Colonic mucosa (tissue), 4 donors: ENCODE measurements around the gene EVX2. TPM values are rescaled to one million over a fixed set of nuclear protein-coding genes. Genes with fewer than 3 reads are reported as not detected.

Experiments used
- DNase-seq: peaks from one replicate; pipeline ENCODE4 v3.0.0-alpha.2; 2020
- H3K27ac ChIP-seq: fragments of 200-600 bp; one replicate; pipeline ENCODE4 v1.8.0; 2021
- H3K27me3 ChIP-seq: fragments of 200-600 bp; one replicate; pipeline ENCODE4 v1.8.0; 2021
- H3K36me3 ChIP-seq: fragments of 200-600 bp; one replicate; pipeline ENCODE4 v1.8.0; 2021
- H3K4me1 ChIP-seq: fragments of 200-600 bp; one replicate; pipeline ENCODE4 v1.8.0; 2021; ENCODE audit warnings: mild to moderate bottlenecking
- H3K4me3 ChIP-seq: fragments of 200-600 bp; one replicate; pipeline ENCODE4 v1.8.0; 2021
- H3K9ac ChIP-seq, 2 donors: one replicate each; pipeline ENCODE4 v1.7.0; 2013; ENCODE audit warnings: control low read depth in 2 of 2, low read depth in 2 of 2, low read length in 2 of 2
- H3K9me3 ChIP-seq: fragments of 200-600 bp; one replicate; pipeline ENCODE4 v1.8.0; 2021
- intact Hi-C: fragments of 100-400 bp; cut with DNase I; formaldehyde crosslinking; loops from one replicate; pipeline ENCODE4 v1.14.1; 2022
- total RNA-seq, 2 donors: library from RNA; stranded (reverse); fragmentation: NEBNext Ultra II Directional in 1 of 2; extraction: Animal tissue kit (Norgen Biotek cat#: 25700) in 1 of 2; gene quantifications; one replicate each; pipeline ENCODE4 v1.2.1, GENCODE V29; 2021
- TF ChIP-seq, protein P1 (sequence below): fragments of 200-600 bp; IDR thresholded peaks from one replicate; pipeline ENCODE4 v1.8.0; 2022; ENCODE audit warnings: antibody characterized with exemption, mild to moderate bottlenecking
- donor health status: healthy.
- donor health status: DM: no; HTN: no; CAD: no.
- donor health status: DM: no; HTN: no; CAD: no.

Gene EVX2
- total RNA-seq, 2 donors from 2014 or later, result not detected

DNA sequence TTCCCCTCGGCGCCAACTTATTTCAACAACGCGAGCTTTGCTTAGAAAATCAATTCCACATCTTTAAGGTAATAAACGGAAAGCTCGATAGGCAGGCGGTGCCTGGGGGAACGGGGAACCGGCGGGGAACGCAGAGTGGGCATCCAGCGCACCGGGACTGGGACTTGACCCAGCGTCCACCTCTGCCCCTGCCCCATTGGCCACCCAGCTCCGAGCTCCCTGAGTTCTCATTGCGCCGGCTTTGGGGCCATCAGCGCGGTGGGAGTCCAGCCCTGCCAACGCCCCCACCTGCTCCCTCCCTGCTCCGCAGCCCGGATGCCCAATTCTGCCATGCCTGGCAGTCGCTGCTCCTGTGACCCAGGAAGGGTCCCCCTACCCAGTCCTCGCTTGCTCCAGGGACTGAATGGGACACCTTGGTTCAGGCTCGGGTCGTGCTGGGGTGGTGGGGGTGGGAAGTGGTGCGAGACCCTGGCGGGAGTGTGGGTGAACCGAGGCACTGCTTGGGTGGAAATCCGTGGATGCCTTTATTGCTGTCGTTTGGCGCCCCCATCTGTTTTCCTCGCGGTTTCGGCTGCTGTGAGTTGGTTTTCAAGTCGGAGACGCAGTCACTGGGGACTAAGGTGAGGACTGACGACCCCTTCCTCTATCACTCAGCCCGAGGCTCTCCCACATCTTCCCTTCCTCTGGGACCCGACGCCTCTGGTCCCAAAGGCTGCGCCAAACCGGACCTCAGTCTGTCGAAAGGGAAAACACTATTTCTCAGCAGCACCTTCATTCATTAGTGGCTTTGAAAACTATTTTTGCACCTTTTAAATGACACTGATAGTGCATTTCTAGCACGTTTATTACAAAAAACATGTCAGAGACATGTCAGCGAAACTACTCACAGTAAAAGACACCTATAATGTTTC, 2.4 kb upstream of the EVX2 start:
- H3K27ac ChIP-seq, result no peak overlapping the region
- H3K9ac ChIP-seq, result no peak overlapping the region
- TF ChIP-seq, protein P1, sequence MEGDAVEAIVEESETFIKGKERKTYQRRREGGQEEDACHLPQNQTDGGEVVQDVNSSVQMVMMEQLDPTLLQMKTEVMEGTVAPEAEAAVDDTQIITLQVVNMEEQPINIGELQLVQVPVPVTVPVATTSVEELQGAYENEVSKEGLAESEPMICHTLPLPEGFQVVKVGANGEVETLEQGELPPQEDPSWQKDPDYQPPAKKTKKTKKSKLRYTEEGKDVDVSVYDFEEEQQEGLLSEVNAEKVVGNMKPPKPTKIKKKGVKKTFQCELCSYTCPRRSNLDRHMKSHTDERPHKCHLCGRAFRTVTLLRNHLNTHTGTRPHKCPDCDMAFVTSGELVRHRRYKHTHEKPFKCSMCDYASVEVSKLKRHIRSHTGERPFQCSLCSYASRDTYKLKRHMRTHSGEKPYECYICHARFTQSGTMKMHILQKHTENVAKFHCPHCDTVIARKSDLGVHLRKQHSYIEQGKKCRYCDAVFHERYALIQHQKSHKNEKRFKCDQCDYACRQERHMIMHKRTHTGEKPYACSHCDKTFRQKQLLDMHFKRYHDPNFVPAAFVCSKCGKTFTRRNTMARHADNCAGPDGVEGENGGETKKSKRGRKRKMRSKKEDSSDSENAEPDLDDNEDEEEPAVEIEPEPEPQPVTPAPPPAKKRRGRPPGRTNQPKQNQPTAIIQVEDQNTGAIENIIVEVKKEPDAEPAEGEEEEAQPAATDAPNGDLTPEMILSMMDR, result no peak
- H3K36me3 ChIP-seq, result no peaks in the 10 kb centered on the region
- peaks cover 11% of the 10 kb centered on the region for H3K4me1 ChIP-seq
- no peak overlapping the region for H3K4me3 ChIP-seq
- intact Hi-C loops, result loop anchor here (5.0 kb wide), 2 partner anchors 399 to 834 kb away; no protein-coding TSS in a partner anchor
- H3K9me3 ChIP-seq, result no peaks in the 10 kb centered on the region
- peak; percentile 56 for DNase-seq
- H3K27me3 ChIP-seq, result peaks cover 100% of the 10 kb centered on the region

DNA sequence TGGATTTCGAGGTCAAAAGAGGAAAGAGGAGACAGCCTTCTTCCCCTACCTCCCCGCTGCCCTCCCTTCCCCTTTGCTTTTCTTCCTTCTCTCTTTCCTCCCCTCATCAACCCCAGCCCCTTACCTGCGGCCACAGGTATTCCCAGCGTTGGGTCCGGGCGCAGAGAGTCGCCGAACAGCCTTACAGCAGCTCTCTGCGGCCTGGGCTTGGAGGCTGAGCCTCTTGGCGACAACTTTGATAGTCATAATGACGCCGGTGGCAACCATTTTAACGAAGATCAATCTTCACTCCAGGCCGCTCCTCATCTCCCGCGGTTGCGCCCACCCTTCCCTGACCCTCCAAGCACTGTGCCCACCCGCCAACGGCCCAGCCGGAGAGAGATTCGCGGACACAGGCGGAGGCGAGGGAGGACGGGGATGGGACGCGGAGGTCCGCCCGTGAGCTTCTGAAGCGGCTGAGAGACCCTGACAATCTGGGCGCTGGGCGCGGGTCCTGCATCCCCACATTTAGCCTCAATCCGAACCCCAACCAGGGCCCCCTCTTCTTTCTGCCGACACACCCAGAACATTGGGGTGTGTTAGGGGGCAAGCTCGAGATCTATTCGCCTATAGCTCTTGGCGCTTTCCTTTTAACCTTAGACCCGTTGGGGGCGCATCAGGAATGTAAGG, 1.5 kb upstream of the EVX2 start:
- no peaks in the 10 kb centered on the region for H3K36me3 ChIP-seq
- no peak overlapping the region for H3K9ac ChIP-seq
- intact Hi-C loops, result loop anchor here (5.0 kb wide), 2 partner anchors 398 to 833 kb away; no protein-coding TSS in a partner anchor
- H3K4me1 ChIP-seq, result peaks cover 11% of the 10 kb centered on the region
- H3K27ac ChIP-seq, result no peak overlapping the region
- no peaks in the 10 kb centered on the region for H3K9me3 ChIP-seq
- peak; percentile 17 for DNase-seq
- H3K4me3 ChIP-seq, result no peak overlapping the region
- peaks cover 100% of the 10 kb centered on the region for H3K27me3 ChIP-seq
- TF ChIP-seq, protein P1, result no peak

DNA sequence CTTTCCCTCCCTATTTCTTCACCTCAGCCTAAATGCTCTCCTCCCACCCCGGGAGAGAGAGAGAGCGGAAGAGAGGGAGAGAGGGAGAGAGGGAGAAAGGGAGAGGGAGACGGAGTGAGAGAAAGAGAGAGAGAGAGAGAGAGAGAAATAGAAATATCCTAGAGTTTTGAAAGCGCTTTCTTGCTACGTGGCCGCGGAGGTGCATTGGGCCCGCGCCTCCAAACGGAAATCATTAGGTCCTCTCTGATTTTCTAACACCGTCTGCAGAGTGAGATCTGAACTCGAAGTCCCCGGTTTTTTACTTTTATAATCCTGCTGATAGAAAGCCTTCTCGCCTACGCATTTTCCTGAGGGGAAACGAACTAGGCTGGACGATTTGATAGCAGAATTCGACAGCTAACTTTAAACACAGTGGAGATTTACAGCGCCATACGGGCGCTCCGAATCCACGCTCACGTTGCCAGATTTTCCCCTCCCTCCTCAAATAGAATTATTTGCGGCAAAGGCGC, 903 bp upstream of the EVX2 start:
- intact Hi-C loops, result loop anchor here (5.0 kb wide), 2 partner anchors 397 to 832 kb away; no protein-coding TSS in a partner anchor
- H3K4me1 ChIP-seq, result peaks cover 11% of the 10 kb centered on the region

DNA sequence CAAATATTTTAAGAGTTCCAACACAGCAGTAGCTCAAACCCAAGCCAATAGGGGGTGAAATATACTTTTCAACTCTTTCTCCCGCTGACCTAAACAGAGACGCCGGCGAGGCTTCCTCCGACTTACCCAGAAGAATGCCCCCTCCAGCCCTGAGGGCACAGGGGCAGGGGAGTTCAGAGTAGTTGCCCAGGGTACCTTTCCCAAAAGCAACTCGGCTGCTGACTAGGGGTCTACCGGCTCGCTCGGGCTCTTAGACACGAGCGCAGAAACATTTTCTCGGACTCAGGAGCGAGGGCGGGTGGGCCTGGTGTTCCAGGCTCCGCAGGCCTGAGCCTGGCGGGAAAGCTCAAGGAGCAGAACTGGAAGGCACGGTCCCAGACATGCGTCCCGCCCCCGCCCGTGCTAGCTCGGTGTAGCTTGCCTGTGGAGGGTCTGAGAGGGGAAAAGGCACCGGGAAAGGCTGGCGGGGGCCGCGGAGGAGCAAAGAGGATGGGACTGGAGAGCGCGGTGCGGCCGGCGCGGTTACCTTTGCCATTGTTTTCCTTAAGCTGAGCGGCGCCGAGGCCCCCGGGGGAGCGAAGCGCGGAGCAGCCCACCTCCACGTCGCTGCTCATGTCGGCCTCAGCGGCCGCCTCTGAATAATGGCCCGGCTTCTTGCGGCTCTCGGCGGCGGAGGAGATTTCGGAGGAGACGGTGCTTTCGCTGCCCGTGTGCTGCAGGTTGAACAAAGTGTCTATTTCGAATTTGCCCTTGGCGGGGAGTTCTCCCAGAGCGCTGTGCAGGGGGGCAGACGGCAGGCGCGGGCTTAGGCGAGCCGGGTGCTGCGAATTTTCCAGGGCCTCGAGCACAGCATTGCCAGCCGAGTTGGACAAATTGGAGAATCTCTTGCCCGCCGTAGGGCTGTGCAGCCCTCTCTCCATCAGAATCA, 674 bp downstream of the EVX2 start:
- Histone ChIP-seq H3K9ac (no peak overlapping the region), H3K27me3 (peaks cover 98% of the 10 kb centered on the region), H3K27ac (no peak overlapping the region), H3K9me3 (no peaks in the 10 kb centered on the region), H3K4me1 (peaks cover 10% of the 10 kb centered on the region), H3K36me3 (no peaks in the 10 kb centered on the region), H3K4me3 (no peak overlapping the region)
- TF ChIP-seq, protein P1, result no peak
- DNase-seq, result peak; percentile 16
- intact Hi-C loops, result no loop called here

More for the DNA sequence above, 903 bp upstream of the EVX2 start:
- H3K27ac ChIP-seq, result no peak overlapping the region
- peaks cover 98% of the 10 kb centered on the region for H3K27me3 ChIP-seq
- no peaks in the 10 kb centered on the region for H3K36me3 ChIP-seq
- H3K9ac ChIP-seq, result no peak overlapping the region
- TF ChIP-seq, protein P1, result no peak
- no peak for DNase-seq
- no peak overlapping the region for H3K4me3 ChIP-seq
- no peaks in the 10 kb centered on the region for H3K9me3 ChIP-seq

DNA sequence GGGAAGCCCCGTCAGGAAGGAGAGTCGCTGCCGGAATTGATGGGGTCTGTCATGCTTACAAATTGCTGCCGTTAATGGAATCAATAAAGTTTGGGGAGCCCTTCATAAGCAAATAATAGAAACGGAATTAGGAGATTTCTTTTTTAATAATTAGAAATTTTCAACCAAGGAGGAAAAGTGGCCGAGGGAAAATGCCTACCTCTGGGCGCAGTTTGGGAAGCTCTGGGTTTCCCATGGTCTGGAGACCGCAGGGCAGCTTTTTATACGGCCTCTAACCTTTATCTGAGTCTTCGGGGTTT, 1.3 kb downstream of the EVX2 start:
- intact Hi-C loops, result no loop called here
- H3K9me3 ChIP-seq, result no peaks in the 10 kb centered on the region
- no peak overlapping the region for H3K9ac ChIP-seq
- H3K4me1 ChIP-seq, result peaks cover 7% of the 10 kb centered on the region
- no peaks in the 10 kb centered on the region for H3K36me3 ChIP-seq
- H3K27me3 ChIP-seq, result peaks cover 96% of the 10 kb centered on the region
- no peak overlapping the region for H3K4me3 ChIP-seq
- H3K27ac ChIP-seq, result no peak overlapping the region
- TF ChIP-seq, protein P1, result no peak
- DNase-seq, result no peak
